Stomach (tissue), 4 donors: ENCODE measurements around the gene S100P.

ENCODE experiments used
- CTCF ChIP-seq, 7 experiments: fragments of 450-650 bp in 4 of 7; fragments of 200-600 bp in 3 of 7; sonication (generic) in 3 of 7; IDR thresholded peaks; one replicate each; pipeline ENCODE4 v1.5.1; 2016 to 2019; ENCODE audit warnings: antibody characterized with exemption in 7 of 7, control low read depth in 2 of 7, mild to moderate bottlenecking in 1 of 7
- EP300 ChIP-seq: sonication (generic); formaldehyde crosslinking; IDR thresholded peaks from one replicate; pipeline ENCODE4 v1.6.1; 2017; ENCODE audit warnings: antibody characterized with exemption
- POLR2A ChIP-seq, 4 donors: fragments of 450-650 bp; IDR thresholded peaks; one replicate each; pipeline ENCODE4 v1.6.1; 2016; ENCODE audit warnings: antibody characterized with exemption in 4 of 4, control low read depth in 2 of 4, mild to moderate bottlenecking in 1 of 4, moderate library complexity in 1 of 4

- TF ChIP-seq POLR2A (IDR thresholded peaks at IDR 0.05) (no peak), CTCF (IDR thresholded peaks at IDR 0.05) (no peak), EP300 (no peak)
Observed at GRCh38 chr4:6728320-6729029, 34.8 kb downstream of the S100P start.
